CD4-positive, alpha-beta T cell treated with Interleukin-6 for 4 hours (primary cell): Measurements from ENCODE around the gene SPECC1L.

Experiments
- DNase-seq: peaks from one replicate; pipeline ENCODE4 v3.0.0-alpha.2; 2020; ENCODE audit warnings: mixed read lengths

The SPECC1L gene

GRCh38 chr22:24401931-24402367, 131.3 kb downstream of the SPECC1L start:
- DNase-seq = no peak

GRCh38 chr22:24402460-24403192, 132.0 kb downstream of the SPECC1L start:
- DNase-seq = no peak

- no peak for DNase-seq
Measured at GRCh38 chr22:24403346-24403745, 132.7 kb downstream of the SPECC1L start.

- DNase-seq = no peak
Measured at GRCh38 chr22:24404561-24405275, 134.1 kb downstream of the SPECC1L start.

- DNase-seq = no peak
Measured at GRCh38 chr22:24405631-24406321, 135.1 kb downstream of the SPECC1L start.

GRCh38 chr22:24406322-24407277, 136.0 kb downstream of the SPECC1L start:
- no peak for DNase-seq

GRCh38 chr22:24407278-24407665, 136.6 kb downstream of the SPECC1L start:
- no peak for DNase-seq

GRCh38 chr22:24407884-24408283, 137.3 kb downstream of the SPECC1L start:
- DNase-seq = no peak

- DNase-seq = no peak
Measured at GRCh38 chr22:24408630-24409029, 138.0 kb downstream of the SPECC1L start.

GRCh38 chr22:24409707-24410106, 139.1 kb downstream of the SPECC1L start:
- DNase-seq = no peak

GRCh38 chr22:24410110-24410856, 139.7 kb downstream of the SPECC1L start:
- DNase-seq = no peak

GRCh38 chr22:24411256-24412004, 140.8 kb downstream of the SPECC1L start:
- DNase-seq = no peak

- DNase-seq = no peak
Measured at GRCh38 chr22:24412274-24412673, 141.6 kb downstream of the SPECC1L start.

GRCh38 chr22:24413271-24413670, 142.6 kb downstream of the SPECC1L start:
- no peak for DNase-seq

- DNase-seq = no peak
Measured at GRCh38 chr22:24413736-24414385, 143.2 kb downstream of the SPECC1L start.

- DNase-seq = no peak
Measured at GRCh38 chr22:24414523-24414922, 143.9 kb downstream of the SPECC1L start.

GRCh38 chr22:24414984-24415945, 144.6 kb downstream of the SPECC1L start:
- DNase-seq = no peak

- no peak for DNase-seq
Measured at GRCh38 chr22:24416095-24416494, 145.5 kb downstream of the SPECC1L start.

- DNase-seq = no peak
Measured at GRCh38 chr22:24416611-24417010, 146.0 kb downstream of the SPECC1L start.
